Thymus (tissue), 11 donors: Measurements from ENCODE around the gene MEGF11. TPM values are rescaled to one million over a fixed set of nuclear protein-coding genes. Genes with fewer than 3 reads are reported as not detected.

Source experiments
- DNase-seq, 9 donors: peaks; one replicate each; pipeline ENCODE4 v3.0.0-alpha.2; 2013; ENCODE audit warnings: low spot score in 9 of 9, low read depth in 6 of 9, missing footprints in 1 of 9
- H3K27ac ChIP-seq, 2 donors: one replicate each; pipeline ENCODE4 v1.5.1; 2013; ENCODE audit warnings: control low read depth in 1 of 2, low read depth in 1 of 2, low read length in 1 of 2, mild to moderate bottlenecking in 1 of 2, moderate library complexity in 1 of 2
- H3K27me3 ChIP-seq, 2 donors: one replicate each; pipeline ENCODE4 v1.5.1; 2013; ENCODE audit warnings: low read length in 1 of 2; ENCODE audit not compliant: control insufficient read depth in 2 of 2, insufficient read depth in 1 of 2
- H3K36me3 ChIP-seq, 2 donors: one replicate each; pipeline ENCODE4 v1.5.1; 2013; ENCODE audit warnings: low read length in 1 of 2, mild to moderate bottlenecking in 1 of 2, moderate library complexity in 1 of 2; ENCODE audit not compliant: control insufficient read depth in 2 of 2, insufficient read depth in 2 of 2
- H3K4me1 ChIP-seq, 2 donors: one replicate each; pipeline ENCODE4 v1.5.1; 2013; ENCODE audit warnings: low read length in 2 of 2; ENCODE audit not compliant: control insufficient read depth in 2 of 2, insufficient read depth in 2 of 2
- H3K4me3 ChIP-seq, 2 donors: one replicate each; pipeline ENCODE4 v1.5.1; 2013; ENCODE audit warnings: low read length in 2 of 2, control low read depth in 1 of 2, mild to moderate bottlenecking in 1 of 2
- H3K9me3 ChIP-seq, 2 donors: one replicate each; pipeline ENCODE4 v1.5.1; 2013; ENCODE audit warnings: low read length in 1 of 2, mild to moderate bottlenecking in 1 of 2; ENCODE audit not compliant: control insufficient read depth in 2 of 2, insufficient read depth in 1 of 2
- WGBS: extraction: QIAGEN DNeasy Blood & Tissue Kit; methylation state at CpG from one replicate; pipeline ENCODE4 v1.1.7; 2013; 5-methylcytosine and 5-hydroxymethylcytosine counted together
- polyA plus RNA-seq: library from polyadenylated mRNA; stranded (reverse); fragments of 200-250 nt; gene quantifications from one replicate; pipeline ENCODE4 v1.2.3, GENCODE V29; 2013
- total RNA-seq: library from RNA; stranded (reverse); fragments of 120-200 nt; gene quantifications from one replicate; pipeline ENCODE4 v1.2.4, GENCODE V29; 2013
- donor health status: healthy.

MEGF11 gene
- total and polyA plus RNA-seq, 2 donors: 0.28 to 0.66 TPM

DNA sequence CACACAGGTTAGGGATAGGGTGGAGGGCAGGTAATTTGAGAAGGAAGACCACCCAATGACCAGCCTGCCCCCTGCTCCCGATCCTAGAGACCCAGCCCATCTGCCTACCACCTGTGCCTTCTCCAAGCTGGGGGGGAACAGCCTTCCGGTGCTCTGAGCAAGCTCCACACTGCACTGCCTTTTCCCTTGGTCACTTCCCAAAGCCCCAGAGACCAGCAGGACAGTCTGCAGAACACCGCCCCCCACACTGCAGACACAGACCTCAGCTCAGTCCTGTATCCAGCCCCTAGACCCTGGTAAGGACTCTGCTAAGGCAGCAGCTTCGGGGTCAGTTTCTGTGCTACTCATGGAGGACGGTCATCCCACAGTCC lies 156.9 kb downstream of the MEGF11 start:
- Histone ChIP-seq H3K27ac (no peak overlapping the region), H3K27me3 (peaks cover 0 to 21% of the 10 kb centered on the region in 2 donors), H3K9me3 (no peaks in the 10 kb centered on the region), H3K4me3 (no peak overlapping the region), H3K4me1 (no peaks in the 10 kb centered on the region), H3K36me3 (no peaks in the 10 kb centered on the region)
- WGBS: 87% methylated on average over 5 of the region's 5 CpGs
- DNase-seq: no peak

DNA sequence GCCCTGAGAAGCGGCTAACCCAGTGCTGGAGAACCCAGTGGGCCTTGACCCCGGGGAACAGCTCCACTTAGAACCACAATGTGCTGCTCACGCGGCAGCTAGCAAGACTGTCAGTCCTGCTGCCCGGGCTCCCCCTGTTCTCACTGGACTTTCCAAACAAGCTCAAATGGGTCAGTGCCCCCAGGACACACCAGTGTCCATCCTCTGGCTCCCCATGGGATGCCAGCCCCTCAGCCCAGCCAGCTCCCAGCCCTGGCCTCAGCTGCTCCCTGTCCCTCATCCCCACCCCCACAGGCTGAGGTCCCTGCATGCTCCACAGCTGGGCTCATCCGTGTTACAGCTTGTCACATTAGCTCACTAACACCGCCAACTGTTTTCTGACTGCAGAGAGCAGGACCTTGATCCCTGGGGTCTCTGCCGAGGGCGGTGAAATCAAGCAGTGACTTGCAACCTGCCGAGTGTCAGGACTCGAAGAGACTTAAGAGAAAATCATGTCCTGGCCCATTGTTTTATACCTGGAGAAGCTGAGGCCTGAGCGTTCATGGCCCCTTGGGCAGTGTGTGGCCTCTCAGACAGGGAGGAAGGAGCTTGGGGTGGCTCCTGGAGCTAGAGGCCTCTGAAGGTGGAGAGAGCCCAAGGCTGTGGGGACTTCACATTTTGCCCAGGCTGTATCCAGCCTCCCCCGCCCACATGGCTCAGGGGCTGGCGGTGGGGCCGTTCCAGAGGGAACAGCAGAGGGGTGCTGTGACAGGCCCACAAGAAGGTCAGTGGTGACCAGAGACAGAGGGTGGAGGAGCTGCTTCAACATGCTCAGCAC lies 157.5 kb downstream of the MEGF11 start:
- Histone ChIP-seq H3K36me3 (no peaks in the 10 kb centered on the region), H3K27me3 (peaks cover 0 to 20% of the 10 kb centered on the region in 2 donors), H3K9me3 (no peaks in the 10 kb centered on the region), H3K4me1 (no peaks in the 10 kb centered on the region), H3K4me3 (no peak overlapping the region), H3K27ac (no peak overlapping the region)
- WGBS: 85% methylated on average over 15 of the region's 15 CpGs
- no peak for DNase-seq

DNA sequence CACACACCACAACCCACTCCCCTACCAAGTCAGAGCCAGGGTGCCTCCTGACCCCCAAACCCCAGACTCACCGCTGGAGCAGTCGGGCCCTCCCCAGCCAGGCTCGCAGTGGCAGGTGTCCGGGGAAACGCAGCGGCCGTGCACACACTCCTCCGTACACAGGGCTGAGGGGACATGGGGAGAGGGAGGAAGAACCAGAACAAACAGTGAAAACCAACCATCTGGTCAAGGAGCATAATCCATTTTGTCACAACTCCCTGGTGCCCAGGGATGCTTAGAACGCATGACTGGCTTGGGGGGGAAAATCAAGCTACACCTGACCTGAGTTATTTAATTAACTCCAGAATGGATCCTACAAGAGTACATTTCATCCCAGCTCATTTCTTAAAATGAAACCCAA lies 159.2 kb downstream of the MEGF11 start:
- Histone ChIP-seq H3K27me3 (peaks cover 0 to 20% of the 10 kb centered on the region in 2 donors), H3K9me3 (no peaks in the 10 kb centered on the region), H3K4me1 (no peaks in the 10 kb centered on the region), H3K4me3 (no peak overlapping the region), H3K36me3 (no peaks in the 10 kb centered on the region), H3K27ac (no peak overlapping the region)
- WGBS: 96% methylated on average over 9 of the region's 9 CpGs
- DNase-seq: no peak

DNA sequence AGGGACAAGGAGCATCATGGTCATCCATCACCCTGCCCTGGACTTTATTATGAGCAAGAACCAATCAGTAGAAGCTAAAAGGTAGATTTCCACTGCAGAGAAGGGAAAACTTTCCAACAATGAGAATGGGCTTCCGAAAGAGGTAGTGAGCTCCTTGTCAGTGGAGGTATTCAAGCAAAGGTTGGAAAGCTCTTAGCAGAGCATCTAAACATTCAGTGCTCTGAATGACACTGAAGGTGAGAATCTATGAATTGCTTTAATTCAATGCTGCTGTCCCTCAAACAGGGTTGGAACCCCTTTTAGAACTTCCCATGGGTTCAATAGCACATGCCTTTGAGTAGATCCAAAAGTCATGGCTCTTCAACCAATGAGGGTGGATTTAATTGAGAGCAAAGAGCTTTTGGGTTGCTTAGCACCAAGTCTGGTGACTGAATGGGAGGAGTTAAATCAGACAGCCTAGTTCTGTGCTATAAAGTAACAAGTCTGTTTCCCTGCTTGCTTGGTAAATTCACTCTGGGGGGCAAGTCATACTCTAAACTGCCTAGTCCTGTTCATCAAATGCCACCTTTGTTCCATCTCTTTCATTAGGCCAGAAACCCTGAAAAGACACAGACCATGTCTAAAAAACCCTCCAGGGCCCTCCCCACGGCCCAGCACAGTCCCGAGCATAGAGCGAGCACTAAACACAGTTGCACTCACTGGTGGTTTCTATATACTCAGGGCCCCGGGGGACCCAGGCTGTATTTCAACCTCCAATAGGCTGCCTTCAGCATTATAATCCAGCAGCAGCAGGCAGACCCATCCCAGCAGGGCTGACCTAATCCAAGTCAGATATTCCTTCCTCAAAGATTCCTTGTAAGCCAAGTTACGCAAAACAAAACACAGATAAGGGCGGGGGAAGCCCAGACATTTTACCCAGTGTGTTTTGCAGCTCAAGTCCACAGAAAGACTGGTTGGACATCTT lies 161.2 kb downstream of the MEGF11 start:
- WGBS: 94% methylated on average over 7 of the region's 7 CpGs
- no peaks in the 10 kb centered on the region for H3K36me3 ChIP-seq
- DNase-seq: no peak

DNA sequence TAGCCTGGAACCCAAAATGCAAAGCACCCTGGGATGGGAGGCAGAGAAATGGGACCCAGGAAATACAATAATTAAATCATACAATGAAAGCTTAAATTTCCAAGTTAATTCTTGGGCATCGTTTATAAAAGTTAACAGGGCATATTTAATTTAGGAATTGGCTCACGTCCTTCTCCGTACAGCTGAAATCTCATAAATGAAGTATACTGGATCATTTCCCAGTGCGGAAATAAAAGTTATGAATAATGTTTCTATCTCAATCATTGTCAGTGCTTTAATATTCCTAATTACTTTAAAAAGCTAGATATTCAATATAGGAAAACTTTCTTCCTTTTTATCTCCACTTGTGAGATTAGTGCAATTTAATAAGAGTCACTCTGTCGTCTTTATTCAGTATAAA lies 164.0 kb downstream of the MEGF11 start:
- Histone ChIP-seq H3K36me3 (no peaks in the 10 kb centered on the region), H3K27me3 (peaks cover 0 to 5% of the 10 kb centered on the region in 2 donors), H3K4me1 (no peaks in the 10 kb centered on the region), H3K4me3 (no peak overlapping the region), H3K27ac (no peak overlapping the region), H3K9me3 (peaks cover 0 to 3% of the 10 kb centered on the region in 2 donors)
- no peak for DNase-seq
- WGBS: 96% methylated on average over 5 of the region's 5 CpGs

More for the DNA sequence above, 161.2 kb downstream of the MEGF11 start:
- H3K27ac ChIP-seq: no peak overlapping the region
- H3K4me3 ChIP-seq: no peak overlapping the region
- H3K9me3 ChIP-seq: no peaks in the 10 kb centered on the region
- no peaks in the 10 kb centered on the region for H3K4me1 ChIP-seq
- peaks cover 0 to 20% of the 10 kb centered on the region in 2 donors for H3K27me3 ChIP-seq

DNA sequence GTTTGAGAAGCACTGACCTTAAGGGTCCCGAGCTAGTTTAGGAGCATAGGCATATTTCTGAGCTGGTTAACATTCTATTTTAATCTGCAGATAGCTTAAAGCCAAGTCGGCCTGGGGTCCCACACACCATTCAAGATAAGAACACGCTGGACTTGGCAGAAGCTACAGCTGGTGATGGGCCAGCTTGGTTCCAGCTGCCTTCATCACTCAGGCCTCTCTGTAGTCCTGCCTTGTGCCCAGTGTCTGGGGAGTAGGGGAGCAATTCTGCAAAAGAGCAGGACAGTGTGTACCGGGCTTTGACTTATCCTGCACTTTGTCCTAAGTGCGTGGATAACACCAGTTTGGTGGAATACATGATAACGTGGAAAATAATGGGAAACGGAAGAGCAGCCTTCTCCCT lies 164.5 kb downstream of the MEGF11 start:
- no peak overlapping the region for H3K27ac ChIP-seq
- peaks cover 0 to 6% of the 10 kb centered on the region in 2 donors for H3K27me3 ChIP-seq
- no peaks in the 10 kb centered on the region for H3K4me1 ChIP-seq
- no peaks in the 10 kb centered on the region for H3K36me3 ChIP-seq
- 95% methylated on average over 7 of the region's 7 CpGs for WGBS
- H3K9me3 ChIP-seq: peaks cover 0 to 3% of the 10 kb centered on the region in 2 donors
- DNase-seq: no peak
- H3K4me3 ChIP-seq: no peak overlapping the region

DNA sequence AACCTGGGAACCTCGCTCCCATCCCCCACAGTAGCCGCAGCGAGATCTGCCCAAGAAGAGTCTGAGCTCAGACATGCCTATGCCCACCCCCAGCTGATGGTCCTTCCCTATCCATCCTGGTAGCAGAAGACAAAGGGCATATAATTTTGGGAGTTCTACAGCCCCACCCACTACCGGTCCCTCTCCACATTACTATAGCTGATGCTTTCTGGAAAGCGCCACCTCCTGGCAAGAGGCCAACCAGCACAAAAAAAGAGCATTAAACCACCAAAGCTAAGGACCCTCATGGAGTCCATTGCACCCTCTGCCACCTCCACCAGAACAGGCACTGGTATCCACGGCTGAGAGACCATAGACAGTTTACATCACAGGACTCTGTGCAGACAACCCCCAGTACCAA lies 168.4 kb downstream of the MEGF11 start:
- H3K27me3 ChIP-seq: peaks cover 0 to 11% of the 10 kb centered on the region in 2 donors
- 75% methylated on average over 6 of the region's 6 CpGs for WGBS
- no peak overlapping the region for H3K4me3 ChIP-seq
- H3K9me3 ChIP-seq: peaks cover 0 to 3% of the 10 kb centered on the region in 2 donors
- H3K27ac ChIP-seq: no peak overlapping the region
- no peaks in the 10 kb centered on the region for H3K4me1 ChIP-seq
- peak in 1 of 9 donors; percentile 12 for DNase-seq
- H3K36me3 ChIP-seq: no peaks in the 10 kb centered on the region

DNA sequence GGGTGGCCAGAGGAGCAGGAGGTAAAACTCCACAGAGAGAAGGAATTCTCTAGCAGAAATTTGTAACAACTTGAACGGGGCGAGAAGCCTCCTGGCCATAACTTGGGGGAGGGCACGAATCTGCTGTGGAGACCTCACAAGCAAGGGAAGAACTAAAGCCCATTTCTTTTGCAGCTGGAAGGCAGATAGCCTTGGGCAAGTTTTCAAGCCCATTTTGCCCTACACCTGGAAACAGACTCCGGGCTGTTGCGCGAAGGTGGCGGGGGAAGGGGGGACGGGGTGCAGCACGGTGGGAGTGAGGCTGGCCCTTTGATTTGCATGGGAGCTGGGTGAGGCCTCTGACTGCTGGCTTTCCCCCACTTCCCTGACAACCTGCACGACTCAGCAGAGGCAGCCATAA lies 168.8 kb downstream of the MEGF11 start:
- H3K4me1 ChIP-seq: no peaks in the 10 kb centered on the region
- 90% methylated on average over 10 of the region's 10 CpGs for WGBS
- no peak for DNase-seq
- H3K4me3 ChIP-seq: no peak overlapping the region
- no peaks in the 10 kb centered on the region for H3K36me3 ChIP-seq
- H3K27me3 ChIP-seq: peaks cover 0 to 13% of the 10 kb centered on the region in 2 donors
- H3K27ac ChIP-seq: no peak overlapping the region
- H3K9me3 ChIP-seq: peaks cover 0 to 3% of the 10 kb centered on the region in 2 donors
